Right forelimb (tissue), 1 donor: ENCODE results near the gene NUTM1.
"Not testable (repeated sequence)": the region's sequence is repeated elsewhere in the genome, so short reads cannot be mapped to it uniquely, and the experiment has no call there.

Experiments
- DNase-seq: peaks from one replicate; pipeline ENCODE4 v3.0.0-alpha.2; 2018

The NUTM1 gene

GRCh38 chr15:34365836-34366235 lies 22.7 kb downstream of the NUTM1 start:
- no peak for DNase-seq

GRCh38 chr15:34366271-34367065 lies 23.4 kb downstream of the NUTM1 start:
- DNase-seq: peak; percentile 60

- DNase-seq: peak; percentile 91
Observed at GRCh38 chr15:34367101-34368081, 24.3 kb downstream of the NUTM1 start, which contains the start of gene LPCAT4. Gene LPCAT4, minus strand, starts transcription at chr15:34367196. Its CDS starts 96 bp downstream, at chr15:34367100.

GRCh38 chr15:34370129-34370528 lies 27.0 kb downstream of the NUTM1 start:
- DNase-seq: no peak

GRCh38 chr15:34370643-34371042 lies 27.5 kb downstream of the NUTM1 start:
- no peak for DNase-seq

GRCh38 chr15:34373951-34374350 lies 30.8 kb downstream of the NUTM1 start:
- no peak for DNase-seq

GRCh38 chr15:34374816-34375215 lies 31.7 kb downstream of the NUTM1 start:
- DNase-seq: no peak

GRCh38 chr15:34375541-34375940 lies 32.4 kb downstream of the NUTM1 start:
- DNase-seq: not testable (repeated sequence)

- DNase-seq: no peak
Observed at GRCh38 chr15:34376856-34377255, 33.7 kb downstream of the NUTM1 start.

- not testable (repeated sequence) for DNase-seq
Observed at GRCh38 chr15:34380491-34380890, 37.4 kb downstream of the NUTM1 start.

- DNase-seq: not testable (repeated sequence)
Observed at GRCh38 chr15:34381829-34382521, 38.9 kb downstream of the NUTM1 start.

- DNase-seq: not testable (repeated sequence)
Observed at GRCh38 chr15:34389594-34390086, 46.5 kb downstream of the NUTM1 start.

- DNase-seq: not testable (repeated sequence)
Observed at GRCh38 chr15:34392981-34393380, 49.9 kb downstream of the NUTM1 start.

GRCh38 chr15:34397637-34398259 lies 54.6 kb downstream of the NUTM1 start:
- not testable (repeated sequence) for DNase-seq

GRCh38 chr15:34403160-34403598 lies 60.1 kb downstream of the NUTM1 start:
- DNase-seq: not testable (repeated sequence)

GRCh38 chr15:34403899-34404298 lies 60.8 kb downstream of the NUTM1 start:
- DNase-seq: not testable (repeated sequence)
